Neural progenitor cell (in vitro differentiated cells): ENCODE data around the gene GPX7.

Experiments
- EZH2 ChIP-seq: fragments of 200-600 bp; sonication (generic); IDR thresholded peaks from 2 replicates; pipeline ENCODE4 v1.6.1; 2017; ENCODE audit warnings: antibody characterized with exemption, mild to moderate bottlenecking, moderate library complexity
- TF ChIP-seq, protein P1 (sequence below): fragments of 200-600 bp; sonication (generic); IDR thresholded peaks from 2 replicates; pipeline ENCODE4 v1.5.1; 2017; ENCODE audit warnings: antibody characterized with exemption, mild to moderate bottlenecking

DNA sequence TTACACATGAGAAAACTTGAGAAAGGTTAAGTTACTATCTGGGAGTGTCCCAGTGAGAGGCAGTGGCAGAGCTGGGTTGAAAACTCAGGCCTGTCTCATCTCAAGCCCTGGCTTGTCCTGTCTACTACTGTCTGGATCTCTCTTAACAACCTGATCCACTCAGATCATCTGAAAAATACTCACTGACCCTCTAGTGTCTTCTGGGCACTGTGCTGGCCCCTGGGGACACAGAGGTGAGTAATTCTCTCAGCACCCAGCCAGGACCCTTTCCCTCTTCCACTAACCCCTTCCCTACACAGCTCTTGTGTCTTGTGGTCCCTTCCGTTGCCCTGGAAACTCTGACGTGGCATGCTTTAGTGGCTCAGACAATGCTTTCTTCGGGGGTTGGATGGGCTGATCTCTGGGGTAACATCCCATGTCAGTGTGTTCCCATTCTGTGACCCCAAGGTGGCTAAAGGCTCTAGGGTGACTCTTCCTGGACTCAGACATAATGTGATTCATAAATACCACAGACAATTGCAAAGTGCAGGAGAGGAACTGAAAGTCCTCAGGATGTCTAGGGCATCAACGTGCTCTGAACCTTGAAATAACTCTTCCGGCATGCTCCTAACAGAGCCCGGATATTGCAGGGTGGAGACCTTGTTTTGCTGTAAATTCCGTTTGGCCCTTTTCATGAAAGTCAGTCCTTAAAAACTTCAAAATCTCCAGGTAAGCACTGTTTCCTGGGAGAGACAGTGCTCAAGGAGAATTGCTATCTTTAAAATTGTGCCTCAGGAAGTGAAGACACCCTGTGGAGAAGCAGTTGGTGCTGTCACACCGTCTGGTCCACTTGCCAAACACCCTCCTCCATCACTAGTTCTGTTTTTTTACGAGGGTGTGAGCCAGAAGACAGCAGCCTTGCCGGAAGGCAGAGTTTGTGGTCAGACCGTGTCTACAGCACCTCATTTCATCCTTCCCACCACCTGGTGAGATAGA is 34.8 kb downstream of the GPX7 start:
- TF ChIP-seq EZH2 = no peak
- TF ChIP-seq, protein P1, sequence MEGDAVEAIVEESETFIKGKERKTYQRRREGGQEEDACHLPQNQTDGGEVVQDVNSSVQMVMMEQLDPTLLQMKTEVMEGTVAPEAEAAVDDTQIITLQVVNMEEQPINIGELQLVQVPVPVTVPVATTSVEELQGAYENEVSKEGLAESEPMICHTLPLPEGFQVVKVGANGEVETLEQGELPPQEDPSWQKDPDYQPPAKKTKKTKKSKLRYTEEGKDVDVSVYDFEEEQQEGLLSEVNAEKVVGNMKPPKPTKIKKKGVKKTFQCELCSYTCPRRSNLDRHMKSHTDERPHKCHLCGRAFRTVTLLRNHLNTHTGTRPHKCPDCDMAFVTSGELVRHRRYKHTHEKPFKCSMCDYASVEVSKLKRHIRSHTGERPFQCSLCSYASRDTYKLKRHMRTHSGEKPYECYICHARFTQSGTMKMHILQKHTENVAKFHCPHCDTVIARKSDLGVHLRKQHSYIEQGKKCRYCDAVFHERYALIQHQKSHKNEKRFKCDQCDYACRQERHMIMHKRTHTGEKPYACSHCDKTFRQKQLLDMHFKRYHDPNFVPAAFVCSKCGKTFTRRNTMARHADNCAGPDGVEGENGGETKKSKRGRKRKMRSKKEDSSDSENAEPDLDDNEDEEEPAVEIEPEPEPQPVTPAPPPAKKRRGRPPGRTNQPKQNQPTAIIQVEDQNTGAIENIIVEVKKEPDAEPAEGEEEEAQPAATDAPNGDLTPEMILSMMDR = no peak
